HG03432 (cell line): ENCODE results near the gene UST.
A peak's percentile ranks its signal among the peaks of the same experiment; 100 is the strongest.

ENCODE experiments used
- ATAC-seq: cut with Tn5 transposase; IDR thresholded peaks from one replicate; pipeline ENCODE4 v1.9.1; 2021; ENCODE audit warnings: mild to moderate bottlenecking, moderate library complexity; ENCODE audit not compliant: unreplicated experiment

The UST gene, protein sequence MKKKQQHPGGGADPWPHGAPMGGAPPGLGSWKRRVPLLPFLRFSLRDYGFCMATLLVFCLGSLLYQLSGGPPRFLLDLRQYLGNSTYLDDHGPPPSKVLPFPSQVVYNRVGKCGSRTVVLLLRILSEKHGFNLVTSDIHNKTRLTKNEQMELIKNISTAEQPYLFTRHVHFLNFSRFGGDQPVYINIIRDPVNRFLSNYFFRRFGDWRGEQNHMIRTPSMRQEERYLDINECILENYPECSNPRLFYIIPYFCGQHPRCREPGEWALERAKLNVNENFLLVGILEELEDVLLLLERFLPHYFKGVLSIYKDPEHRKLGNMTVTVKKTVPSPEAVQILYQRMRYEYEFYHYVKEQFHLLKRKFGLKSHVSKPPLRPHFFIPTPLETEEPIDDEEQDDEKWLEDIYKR

GRCh38 chr6:148746363-148747144, at the start of gene UST:
TSS of gene UST (plus strand) at chr6:148747030. CDS start at chr6:148747431, 401 bp downstream.
- peak; percentile 58 for ATAC-seq

DNA sequence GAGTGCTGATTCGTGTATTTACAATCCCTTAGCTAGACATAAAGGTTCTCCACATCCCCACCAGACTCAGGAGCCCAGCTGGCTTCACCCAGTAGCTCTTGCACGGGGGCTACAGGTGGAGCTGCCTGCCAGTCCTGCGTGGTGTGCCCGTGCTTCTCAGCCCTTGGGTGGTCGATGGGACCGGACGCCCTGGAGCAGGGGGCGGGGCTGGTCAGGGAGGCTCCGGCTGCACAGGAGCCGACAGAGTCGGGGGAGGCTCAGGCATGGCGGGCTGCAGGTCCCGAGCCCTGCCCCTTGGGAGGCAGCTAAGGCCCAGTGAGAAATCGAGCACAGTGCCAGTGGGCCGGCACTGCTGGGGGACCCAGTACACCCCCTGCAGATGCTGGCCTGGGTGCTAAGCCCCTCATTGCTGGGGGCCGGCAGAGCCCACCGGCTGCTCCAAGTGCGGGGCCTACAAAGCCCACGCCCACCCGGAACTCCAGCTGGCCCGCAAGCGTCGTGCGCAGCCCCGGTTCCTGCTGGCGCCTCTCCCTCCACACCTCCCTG, 48.9 kb upstream of the UST start:
- no peak for ATAC-seq

GRCh38 chr6:148698671-148699180, 48.1 kb upstream of the UST start:
- ATAC-seq, result no peak

DNA sequence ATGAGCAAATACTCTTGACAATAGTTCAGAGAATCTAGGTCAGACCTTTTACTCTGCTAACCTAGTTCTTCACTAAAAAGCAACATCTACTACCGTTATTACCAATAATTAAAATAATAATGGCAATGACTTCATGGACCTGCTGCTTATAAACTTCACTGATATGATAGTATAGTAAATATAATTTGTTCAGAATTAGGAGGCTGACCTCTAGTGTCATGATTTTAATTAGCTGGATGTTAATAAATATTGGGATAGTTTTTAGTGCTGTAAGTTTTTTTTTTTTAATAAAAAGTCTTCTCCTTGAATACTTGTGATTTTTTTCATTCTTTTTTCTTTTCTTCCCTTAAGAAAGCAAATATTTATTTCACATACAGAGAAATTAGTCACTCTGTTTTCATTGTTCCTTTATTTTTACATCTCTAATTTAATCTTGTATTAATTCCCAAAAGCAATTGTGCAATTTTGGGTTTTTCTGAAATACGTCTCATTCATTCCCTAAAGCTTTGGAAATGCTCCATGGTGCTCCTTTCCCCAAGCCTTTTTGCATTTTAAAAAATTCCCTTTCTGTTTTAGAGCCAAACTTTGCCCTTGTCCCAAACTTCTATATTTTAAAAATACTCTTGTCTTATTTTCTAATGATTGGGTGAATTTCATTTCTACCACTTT, 46.6 kb upstream of the UST start:
- ATAC-seq, result no peak

GRCh38 chr6:148700741-148701311, 46.0 kb upstream of the UST start:
- ATAC-seq, result peak; percentile 73

- ATAC-seq, result no peak
Observed at GRCh38 chr6:148701375-148701774, 45.5 kb upstream of the UST start.

DNA sequence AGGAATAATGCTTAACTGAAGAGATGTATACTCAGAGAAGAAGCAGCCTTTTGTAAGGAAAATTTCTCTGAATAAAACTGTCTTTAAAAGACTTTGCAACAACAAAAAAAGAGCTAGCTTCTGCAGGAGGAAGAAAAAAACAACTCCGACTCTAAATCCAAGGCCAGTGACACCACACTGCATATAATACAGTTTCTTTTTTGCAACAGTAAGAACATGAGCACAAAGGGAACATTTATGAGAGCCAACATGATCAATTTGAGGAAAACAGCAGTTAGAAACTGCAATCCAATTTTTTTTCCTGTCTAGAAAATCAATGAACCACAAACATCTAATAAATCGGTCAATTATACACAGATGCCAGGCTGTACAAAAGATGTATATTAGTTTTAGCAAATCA, 42.9 kb upstream of the UST start:
- ATAC-seq, result no peak

DNA sequence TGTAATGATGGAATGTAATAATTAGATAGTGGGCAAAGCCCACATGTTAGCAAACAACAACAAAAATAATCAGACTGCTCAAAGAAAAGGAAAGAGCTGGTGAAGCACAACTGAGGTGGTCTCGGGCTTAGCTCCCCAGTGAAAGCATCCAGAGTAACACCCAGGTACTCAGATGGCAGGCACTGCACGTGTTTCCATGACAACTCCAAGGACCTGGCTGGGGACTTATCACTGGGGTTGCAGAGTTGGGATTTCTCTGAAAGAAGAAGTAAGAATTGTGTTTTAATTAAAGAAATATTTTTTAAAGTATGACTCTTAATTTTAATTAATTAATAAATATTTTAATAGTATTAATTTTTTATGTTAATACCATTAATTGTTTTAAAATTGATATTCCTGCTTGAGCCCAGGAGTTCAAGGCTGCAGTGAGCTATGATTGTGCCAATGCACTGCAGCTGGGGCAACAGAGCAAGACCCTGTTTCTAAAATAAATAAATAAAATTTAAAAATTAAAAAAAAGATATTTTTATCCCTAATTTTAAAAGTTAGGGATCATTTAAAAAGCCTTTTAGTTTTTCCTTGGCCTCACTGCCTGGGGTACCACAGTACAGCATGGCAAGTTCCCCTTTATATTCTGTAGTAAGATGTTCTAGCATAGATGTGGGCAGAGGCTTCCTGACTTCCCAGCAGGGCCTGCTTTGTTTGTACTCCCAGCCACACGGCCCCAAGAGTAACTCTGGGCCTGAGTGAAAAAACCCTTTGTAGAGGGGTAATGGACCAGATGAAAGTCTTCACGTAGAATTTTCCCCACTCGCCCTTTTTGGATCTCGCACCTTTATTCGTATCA, 42.2 kb upstream of the UST start:
- ATAC-seq, result no peak

DNA sequence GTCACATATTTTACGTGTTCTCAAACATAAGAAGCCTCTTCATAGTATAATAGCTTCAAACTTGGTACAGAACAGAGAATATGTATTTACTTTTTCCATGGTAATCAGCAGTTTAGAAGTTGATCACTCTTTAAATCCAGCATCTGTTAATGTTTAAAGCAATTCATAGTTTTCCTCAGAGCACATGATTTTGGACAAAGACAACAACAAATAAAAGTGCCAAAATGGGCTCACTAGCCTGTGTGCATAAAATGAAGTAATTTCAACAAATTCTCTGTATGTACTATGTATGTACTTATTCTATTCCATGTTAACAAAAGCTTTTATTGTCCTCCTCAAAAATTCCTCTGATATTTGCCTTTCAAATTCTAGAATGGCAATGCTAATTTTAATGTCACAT, 38.1 kb upstream of the UST start:
- ATAC-seq, result no peak

DNA sequence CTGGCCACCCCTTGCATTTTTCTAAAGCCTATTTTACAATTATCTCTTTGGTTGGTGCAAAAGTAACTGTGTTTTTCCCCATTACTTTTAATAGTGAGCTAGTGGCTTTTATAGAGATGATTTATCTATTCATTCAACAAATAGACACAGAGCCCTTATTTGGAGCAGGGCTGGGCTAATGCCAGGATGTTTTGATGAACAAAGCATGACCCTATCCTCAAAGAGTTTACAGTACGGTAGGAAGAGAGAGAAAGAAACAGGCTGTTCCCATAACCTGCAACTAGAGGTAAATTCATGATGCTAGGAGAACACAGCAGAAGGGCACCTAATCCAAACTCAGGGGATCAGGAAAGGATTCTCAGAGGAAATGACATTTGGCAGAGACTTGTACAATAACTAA, 37.3 kb upstream of the UST start:
- no peak for ATAC-seq

DNA sequence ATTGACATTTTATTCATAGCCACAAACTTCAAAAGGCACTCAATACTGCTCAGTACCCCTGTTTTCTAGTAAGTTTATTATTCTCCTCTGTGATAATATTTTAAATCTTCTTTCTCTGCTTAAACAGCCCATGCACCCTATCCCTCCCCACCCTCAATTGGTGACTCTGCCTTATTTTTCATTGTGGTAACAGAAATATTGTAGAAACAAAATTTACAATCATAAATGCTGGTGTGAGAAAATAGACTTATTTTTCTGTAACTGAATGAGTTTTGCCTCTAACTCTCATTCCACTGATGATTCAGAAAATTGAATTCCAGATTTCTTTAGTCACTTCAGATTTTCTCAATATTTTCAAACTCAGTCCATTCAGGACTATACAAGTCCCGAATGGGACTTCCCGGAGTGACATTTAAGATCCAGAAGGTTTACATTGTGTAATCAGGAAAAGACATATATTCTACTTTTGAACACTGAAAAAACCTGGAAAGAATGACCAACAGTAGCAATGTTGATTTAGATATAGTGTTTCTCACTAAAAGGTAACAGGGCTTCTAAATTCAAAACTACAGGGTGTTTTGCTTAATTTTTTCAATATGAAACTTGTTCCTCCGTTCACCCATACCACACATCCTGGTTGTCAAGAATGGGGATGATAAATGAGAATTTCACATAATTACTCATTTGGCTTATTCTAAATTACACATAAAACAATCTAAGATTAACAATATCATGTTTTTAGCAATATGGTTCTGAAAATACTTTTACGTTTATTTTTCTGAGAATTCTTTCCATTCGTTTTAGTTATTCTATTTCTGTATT, 34.8 kb upstream of the UST start:
- ATAC-seq, result no peak

GRCh38 chr6:148713033-148713738, 33.6 kb upstream of the UST start:
- ATAC-seq, result no peak

GRCh38 chr6:148713921-148714320, 32.9 kb upstream of the UST start:
- ATAC-seq, result no peak

- no peak for ATAC-seq
Observed at GRCh38 chr6:148716811-148717210, 30.0 kb upstream of the UST start.

DNA sequence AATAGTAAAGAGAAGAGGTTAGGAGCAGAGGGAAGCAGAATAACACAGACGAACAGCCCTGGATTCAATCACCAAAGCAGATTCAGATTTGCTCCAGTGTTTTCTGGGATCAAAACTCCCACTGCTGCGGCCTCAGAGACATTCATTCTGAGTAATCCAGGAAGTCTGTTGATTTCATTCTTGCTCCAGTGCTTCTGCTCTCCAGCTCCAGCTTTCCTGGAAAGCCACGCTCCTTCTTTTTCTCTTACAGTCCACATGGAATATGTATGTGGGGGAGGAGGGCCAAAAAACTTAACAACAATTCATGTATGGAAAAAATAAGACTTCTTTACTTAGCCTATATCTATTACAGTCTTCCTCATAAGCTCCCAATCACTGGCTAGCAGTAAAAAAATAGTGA, 26.4 kb upstream of the UST start:
- no peak for ATAC-seq

GRCh38 chr6:148720897-148721296, 25.9 kb upstream of the UST start:
- no peak for ATAC-seq

GRCh38 chr6:148723484-148723883, 23.3 kb upstream of the UST start:
- no peak for ATAC-seq

GRCh38 chr6:148724428-148724827, 22.4 kb upstream of the UST start:
- ATAC-seq, result no peak
